NCI-H82 treated with DMSO at 0.1 percent for 48 hours (cell line): Measurements from ENCODE around the gene IGFBP6.
A peak's percentile ranks its signal among the peaks of the same experiment; 100 is the strongest.

Source experiments
- DNase-seq: peaks from one replicate; lab custom pipeline; 2025; ENCODE audit not compliant: unreplicated experiment; lab: John Stamatoyannopoulos, UW

IGFBP6 gene

GRCh38 chr12:53069621-53070410, 27.7 kb upstream of the IGFBP6 start:
- DNase-seq, result no peak

- DNase-seq, result peak; percentile 53
Measured at GRCh38 chr12:53070877-53071492, 26.5 kb upstream of the IGFBP6 start.

- no peak for DNase-seq
Measured at GRCh38 chr12:53071591-53072551, 25.6 kb upstream of the IGFBP6 start.

- no peak for DNase-seq
Measured at GRCh38 chr12:53073881-53074280, 23.6 kb upstream of the IGFBP6 start.

- no peak for DNase-seq
Measured at GRCh38 chr12:53074283-53074998, 23.0 kb upstream of the IGFBP6 start.

- no peak for DNase-seq
Measured at GRCh38 chr12:53074999-53075370, 22.5 kb upstream of the IGFBP6 start.

GRCh38 chr12:53076461-53076860, 21.0 kb upstream of the IGFBP6 start:
- DNase-seq, result no peak

- no peak for DNase-seq
Measured at GRCh38 chr12:53077030-53077429, 20.4 kb upstream of the IGFBP6 start.

- no peak for DNase-seq
Measured at GRCh38 chr12:53078425-53079225, 18.8 kb upstream of the IGFBP6 start.

GRCh38 chr12:53079226-53080117, 18.0 kb upstream of the IGFBP6 start, which contains the start of gene SPRYD3:
TSS of gene SPRYD3 (minus strand) at chr12:53079390. CDS start at chr12:53079333, 57 bp downstream.
- DNase-seq, result peak; percentile 90

GRCh38 chr12:53082637-53083175, 14.8 kb upstream of the IGFBP6 start:
- no peak for DNase-seq

GRCh38 chr12:53086361-53086760, 11.1 kb upstream of the IGFBP6 start:
- no peak for DNase-seq

- no peak for DNase-seq
Measured at GRCh38 chr12:53090105-53090504, 7.4 kb upstream of the IGFBP6 start.

- no peak for DNase-seq
Measured at GRCh38 chr12:53090554-53090953, 6.9 kb upstream of the IGFBP6 start.

- no peak for DNase-seq
Measured at GRCh38 chr12:53091756-53092155, 5.7 kb upstream of the IGFBP6 start.

GRCh38 chr12:53093777-53094393, 3.6 kb upstream of the IGFBP6 start:
- no peak for DNase-seq

GRCh38 chr12:53094394-53094787, 3.1 kb upstream of the IGFBP6 start:
- no peak for DNase-seq
